Islet of Langerhans (tissue), 1 donor: Measurements from ENCODE around the gene STK32B.

Experiments
- FAIRE-seq: peaks from one replicate; lab custom pipeline; 2011; peaks lifted over from hg19 to GRCh38; lab: Jason Lieb, UNC

The STK32B gene

DNA sequence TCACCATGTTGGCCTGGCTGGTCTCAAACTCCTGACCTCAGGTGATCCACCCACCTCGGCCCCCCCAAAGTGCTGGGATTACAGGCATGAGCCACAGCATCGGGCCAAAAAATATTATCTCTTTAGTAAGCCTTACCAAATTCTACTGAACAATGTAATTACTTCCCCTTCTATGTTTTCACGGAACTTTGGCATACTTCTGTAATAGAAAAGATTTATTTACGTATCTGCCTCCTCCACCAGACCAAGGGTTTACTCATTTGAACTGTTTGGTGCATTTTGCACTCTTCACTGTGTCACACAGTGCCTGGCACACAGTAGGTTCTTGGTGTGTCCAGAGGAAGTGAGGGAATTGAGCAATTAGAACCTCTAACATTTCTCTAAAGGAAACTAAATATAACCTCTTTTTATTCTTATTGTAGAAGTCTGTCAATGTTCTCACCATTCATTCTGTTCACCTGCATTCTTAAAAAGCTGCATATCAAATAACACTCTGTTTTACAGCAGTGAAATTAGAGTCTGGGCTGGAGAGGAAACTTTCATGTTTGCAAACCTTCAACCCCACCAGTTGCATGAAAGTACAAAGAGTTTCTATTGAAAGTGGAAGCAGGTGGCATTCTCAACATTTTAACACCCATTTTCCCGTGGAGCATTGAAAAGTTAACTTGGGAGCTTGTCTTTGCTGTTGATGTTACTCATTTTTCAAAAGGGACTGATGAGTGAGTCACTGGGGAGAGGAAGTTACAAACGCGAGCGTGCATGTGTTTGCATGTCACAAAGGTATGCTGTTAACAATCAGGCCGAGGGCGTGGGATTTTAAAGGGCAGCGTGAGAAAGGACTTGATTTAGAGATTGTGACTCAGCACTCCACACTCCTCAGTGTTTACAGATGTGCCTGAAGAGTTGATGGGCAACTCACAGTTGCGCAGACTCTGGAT is 314.1 kb downstream of the STK32B start:
- FAIRE-seq: no peak

GRCh38 chr4:5366009-5366386 is 314.7 kb downstream of the STK32B start:
- FAIRE-seq: no peak

DNA sequence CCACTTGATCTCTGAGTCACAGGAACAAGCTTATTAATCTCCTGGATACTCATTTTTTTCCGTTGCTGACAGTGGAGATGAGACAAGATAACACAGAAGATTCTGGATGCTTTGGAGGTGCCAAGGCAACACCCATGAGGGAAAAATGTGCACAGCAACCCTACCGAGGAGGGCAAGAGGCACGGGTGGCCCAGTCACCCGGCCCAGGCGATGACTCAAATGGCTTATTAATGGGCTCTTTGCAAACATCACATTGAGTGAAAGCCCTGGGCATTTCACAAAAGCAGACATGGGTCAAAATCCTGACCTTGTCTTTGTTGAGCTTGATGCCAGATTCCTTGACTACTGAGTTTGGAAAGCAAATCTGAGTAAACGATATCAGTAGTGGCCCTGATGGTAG is 315.1 kb downstream of the STK32B start:
- no peak for FAIRE-seq

- FAIRE-seq: no peak
Measured at GRCh38 chr4:5368426-5368825, 317.1 kb downstream of the STK32B start.

DNA sequence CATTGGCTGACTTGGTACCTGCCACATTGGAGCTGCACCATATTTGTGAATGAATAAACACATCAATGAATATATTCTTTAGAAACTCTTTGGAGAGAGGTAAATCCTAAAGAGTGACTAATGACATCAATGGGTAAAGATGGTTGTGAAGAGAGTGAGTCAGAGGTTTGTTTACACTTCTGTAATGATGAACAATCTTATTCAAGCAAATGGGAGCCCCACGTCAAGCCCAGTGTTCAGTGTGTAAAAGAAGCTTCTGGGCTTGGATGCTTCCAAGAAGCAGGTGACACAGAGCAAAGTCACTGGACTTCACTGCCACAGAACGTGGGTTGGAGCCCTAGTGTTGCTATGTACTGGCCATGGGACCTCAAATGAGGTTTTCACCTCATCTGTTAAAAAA is 319.0 kb downstream of the STK32B start:
- no peak for FAIRE-seq

GRCh38 chr4:5371415-5372190 is 320.3 kb downstream of the STK32B start:
- FAIRE-seq: no peak

- no peak for FAIRE-seq
Measured at GRCh38 chr4:5372198-5372597, 320.9 kb downstream of the STK32B start.

DNA sequence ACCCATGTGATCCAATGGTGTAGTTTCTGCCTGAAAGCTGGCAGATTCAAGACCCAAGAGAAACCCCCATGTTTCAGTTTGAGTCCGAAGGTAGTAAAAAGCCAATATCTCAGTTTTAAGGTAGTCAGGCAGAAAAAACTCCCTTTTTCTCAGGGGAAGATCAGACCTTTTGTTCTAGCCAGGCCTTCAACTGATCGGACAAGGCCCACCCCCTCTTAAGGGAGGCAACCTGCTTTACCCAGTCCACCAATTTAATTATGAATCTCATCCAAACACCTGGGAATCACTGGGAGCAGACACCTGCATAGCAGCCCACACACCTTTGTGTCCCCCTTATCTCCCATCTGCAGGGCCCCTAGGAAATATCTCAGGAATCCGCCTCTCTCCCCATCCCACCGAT is 322.0 kb downstream of the STK32B start:
- no peak for FAIRE-seq

- FAIRE-seq: no peak
Measured at GRCh38 chr4:5374592-5374991, 323.3 kb downstream of the STK32B start.

DNA sequence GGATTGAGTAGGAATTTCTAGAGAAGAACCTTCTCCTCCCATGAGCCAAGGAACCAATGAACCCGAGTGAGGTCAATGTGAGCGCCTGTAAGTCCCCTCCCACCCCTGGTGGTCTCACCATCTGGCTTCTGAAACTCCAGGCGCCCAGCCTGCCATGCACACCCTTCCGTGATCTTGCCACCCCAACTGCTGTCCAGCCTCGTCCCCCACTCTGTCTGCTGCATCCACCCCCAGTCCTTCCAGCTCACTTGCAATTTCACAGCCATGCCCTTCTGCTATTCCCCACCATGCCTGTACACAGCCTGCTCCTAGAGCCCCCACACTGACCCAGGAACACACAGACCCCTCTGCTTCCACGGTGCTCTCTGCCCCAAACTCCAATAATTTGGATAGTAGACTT is 323.7 kb downstream of the STK32B start:
- no peak for FAIRE-seq

GRCh38 chr4:5376015-5376414 is 324.7 kb downstream of the STK32B start:
- no peak for FAIRE-seq

DNA sequence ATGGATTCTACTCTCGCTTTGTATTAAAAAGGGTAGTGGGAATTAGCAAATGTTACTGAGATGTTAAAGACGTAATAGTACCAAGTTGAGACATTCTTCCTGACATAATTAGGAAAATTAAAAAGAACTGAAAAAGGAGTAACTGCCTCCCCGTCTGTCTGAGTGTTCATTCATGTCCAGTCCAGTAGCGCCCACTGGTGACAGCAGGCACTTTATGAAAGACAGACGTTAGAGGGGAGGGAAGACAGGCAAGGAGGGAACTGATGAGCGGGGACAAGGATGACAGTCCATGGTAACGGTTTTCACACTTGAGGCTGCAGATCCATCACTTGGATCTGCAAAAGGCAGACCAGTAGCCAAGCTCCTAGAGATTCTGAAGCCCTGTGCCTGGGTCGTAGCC is 326.7 kb downstream of the STK32B start:
- no peak for FAIRE-seq

DNA sequence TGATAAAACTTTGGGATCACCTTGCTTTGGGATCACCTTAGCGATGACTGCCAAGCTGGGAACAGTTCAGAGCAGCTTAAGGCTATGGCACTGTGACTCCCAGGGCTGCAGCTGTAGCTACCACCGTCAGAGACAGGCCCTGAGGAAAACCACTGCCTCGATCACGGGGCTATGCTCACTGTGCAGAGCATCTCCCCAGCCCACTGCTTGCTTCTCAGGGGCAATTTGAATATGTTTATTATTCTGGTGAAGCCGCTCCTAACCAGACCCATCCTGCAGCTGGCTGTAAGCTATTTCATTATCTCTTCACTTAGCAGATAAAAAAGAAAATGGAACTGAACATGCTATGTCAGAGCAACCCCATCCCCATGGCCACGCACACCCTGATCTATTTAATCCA is 328.6 kb downstream of the STK32B start:
- FAIRE-seq: no peak

DNA sequence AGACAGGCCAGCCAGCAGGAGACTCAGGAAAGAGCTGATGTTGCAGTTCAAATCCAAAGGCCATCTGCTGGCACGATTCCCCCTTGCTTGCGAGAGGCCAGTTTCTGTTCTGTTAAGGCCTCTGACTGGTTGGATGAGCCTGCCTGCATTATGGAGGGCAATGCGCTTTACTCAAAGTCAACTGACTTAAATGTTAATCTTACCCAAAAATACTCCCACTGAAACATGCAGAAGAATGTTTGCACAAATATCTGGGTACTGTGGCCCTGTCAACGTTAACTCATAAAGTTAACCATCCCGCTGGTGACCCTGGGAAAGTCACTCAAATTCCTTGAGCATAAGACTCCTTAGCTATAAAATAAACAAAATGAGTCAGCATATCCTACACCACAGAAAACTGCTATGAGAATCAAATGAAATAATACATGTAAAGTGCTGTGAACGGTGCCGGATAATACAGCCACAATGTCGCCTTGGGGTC is 330.7 kb downstream of the STK32B start:
- FAIRE-seq: no peak

DNA sequence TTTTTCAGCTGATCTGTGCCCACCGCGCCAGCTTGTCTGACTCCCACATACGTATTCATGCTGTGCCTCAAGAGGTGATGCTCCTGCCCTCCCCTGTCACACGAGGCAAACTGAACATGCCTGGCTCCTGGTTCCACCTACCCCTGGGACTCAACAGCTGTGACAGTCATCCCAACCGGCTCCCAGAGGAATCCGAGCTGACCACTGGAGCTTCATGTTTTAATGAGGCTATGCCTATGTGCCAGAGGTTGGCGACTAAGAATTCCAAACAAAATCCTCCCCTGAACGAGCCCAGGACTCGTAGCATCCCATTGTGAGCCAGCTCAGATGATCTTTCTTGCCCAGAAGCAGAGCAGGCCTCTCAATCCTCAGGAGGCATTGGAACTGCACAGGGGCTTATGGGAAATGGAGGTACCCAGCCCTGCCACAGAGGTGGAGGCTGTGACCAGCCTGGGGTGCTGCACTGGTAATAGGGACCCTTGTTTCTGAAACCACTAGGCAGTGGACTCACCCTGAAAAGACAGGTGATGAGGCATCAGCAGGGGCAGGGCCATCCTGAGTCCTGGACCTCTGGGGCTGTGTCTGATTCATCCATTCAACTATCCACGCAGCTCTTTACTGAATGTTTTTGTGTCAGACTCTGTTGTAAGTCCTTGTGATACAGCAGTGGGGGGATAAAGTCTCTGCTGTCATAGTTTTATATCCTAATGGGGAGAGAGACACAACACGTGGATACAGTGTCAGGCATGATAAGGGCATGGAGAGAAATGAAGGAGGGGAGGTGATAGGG is 332.1 kb downstream of the STK32B start:
- no peak for FAIRE-seq

- no peak for FAIRE-seq
Measured at GRCh38 chr4:5385741-5386311, 334.5 kb downstream of the STK32B start.

GRCh38 chr4:5386921-5387320 is 335.6 kb downstream of the STK32B start:
- FAIRE-seq: no peak

DNA sequence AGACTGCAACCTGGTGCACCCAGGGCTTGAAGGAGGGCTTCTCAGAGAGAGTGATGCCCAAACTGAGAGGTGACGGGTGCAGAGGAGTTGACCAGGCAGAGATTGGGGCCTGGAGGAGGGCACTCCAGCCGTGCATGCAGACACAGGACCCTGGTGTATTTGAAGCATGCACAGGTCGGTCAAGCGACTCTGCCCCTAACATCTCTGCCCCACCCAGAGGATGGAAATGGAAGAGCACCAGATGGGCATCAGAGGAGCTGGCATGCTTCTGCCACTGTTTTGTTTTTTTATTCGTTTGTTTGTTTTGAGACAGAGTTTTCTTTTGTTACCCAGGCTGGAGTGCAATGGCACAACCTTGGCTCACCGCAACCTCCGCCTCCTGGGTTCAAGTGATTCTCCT is 336.2 kb downstream of the STK32B start:
- no peak for FAIRE-seq

DNA sequence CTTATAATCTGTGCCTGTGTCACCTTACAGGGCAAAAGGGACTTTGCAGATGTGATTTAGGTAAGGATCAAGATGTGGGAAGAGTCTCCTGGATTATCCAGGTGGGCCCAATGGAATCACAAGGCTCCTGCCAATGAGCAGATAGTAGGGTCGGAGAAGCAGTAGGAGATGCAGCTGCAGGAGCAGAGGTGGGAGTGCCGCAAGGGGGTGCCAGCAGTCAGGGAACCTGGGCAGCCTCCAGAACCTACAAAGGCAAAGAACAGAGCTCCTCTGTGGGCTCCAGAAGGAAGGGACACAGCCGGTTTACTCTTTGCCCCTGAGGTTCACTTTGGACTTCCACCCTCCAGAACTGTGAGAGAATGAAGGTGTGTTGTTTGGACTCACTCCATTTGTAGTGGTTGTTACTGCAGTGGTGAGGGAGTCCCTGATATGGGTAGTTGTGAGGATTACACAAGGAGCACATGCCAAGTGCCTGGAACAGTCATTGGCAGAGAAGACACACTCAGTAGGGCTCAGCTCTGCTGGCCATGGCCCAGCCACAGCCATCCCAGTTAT is 338.6 kb downstream of the STK32B start:
- FAIRE-seq: no peak

GRCh38 chr4:5391492-5391891 is 340.2 kb downstream of the STK32B start:
- no peak for FAIRE-seq

GRCh38 chr4:5393911-5394513 is 342.7 kb downstream of the STK32B start:
- FAIRE-seq: no peak
